CD14-positive monocyte (primary cell): ENCODE data around the gene LRP1B. TPM values are rescaled to one million over a fixed set of nuclear protein-coding genes. Genes with fewer than 3 reads are reported as not detected.

Source experiments
- DNase-seq, 3 donors: peaks; one replicate each; pipeline ENCODE4 v3.0.0-alpha.2; 2011 to 2022
- H2AFZ ChIP-seq: 2 replicates; pipeline ENCODE4 v1.6.0; 2012; ENCODE audit warnings: mild to moderate bottlenecking, low read depth, low read length, inconsistent platforms; ENCODE audit not compliant: insufficient read depth, poor library complexity, severe bottlenecking
- H3K27ac ChIP-seq, 2 donors: 1 replicate in 1 of 2; 2 replicates in 1 of 2; pipeline ENCODE4 v1.5.1; 2012 to 2013; ENCODE audit warnings: low read length in 2 of 2, control low read depth in 1 of 2, inconsistent platforms in 1 of 2, low read depth in 1 of 2, mild to moderate bottlenecking in 1 of 2
- H3K27me3 ChIP-seq, 2 donors: one replicate each; pipeline versions ENCODE4 v1.6.0 to v1.6.1; 2011 to 2013; ENCODE audit warnings: low read length in 2 of 2; ENCODE audit not compliant: control insufficient read depth in 2 of 2, insufficient read depth in 2 of 2
- H3K36me3 ChIP-seq, 2 donors: replicated peaks in 1 of 2; 1 replicate in 1 of 2; 2 replicates in 1 of 2; pipeline versions ENCODE4 v1.5.1 to v1.6.1; 2012 to 2013; ENCODE audit warnings: low read length in 2 of 2, control low read depth in 1 of 2, inconsistent platforms in 1 of 2, mild to moderate bottlenecking in 1 of 2; ENCODE audit not compliant: insufficient read depth in 2 of 2, control insufficient read depth in 1 of 2
- H3K4me1 ChIP-seq, 2 donors: 1 replicate in 1 of 2; 2 replicates in 1 of 2; pipeline versions ENCODE4 v1.5.1 to v1.6.1; 2012 to 2013; ENCODE audit warnings: low read length in 2 of 2, control low read depth in 1 of 2, inconsistent platforms in 1 of 2, mild to moderate bottlenecking in 1 of 2, moderate library complexity in 1 of 2; ENCODE audit not compliant: insufficient read depth in 2 of 2, control insufficient read depth in 1 of 2
- H3K4me2 ChIP-seq: replicated peaks from 2 replicates; pipeline ENCODE3; 2012; ENCODE audit warnings: low read length, moderate library complexity, mild to moderate bottlenecking; ENCODE audit not compliant: poor library complexity, severe bottlenecking; ENCODE audit errors: extremely low read depth
- H3K4me3 ChIP-seq, 3 experiments: fragments of 200-600 bp in 1 of 3; sonication (generic) in 1 of 3; replicated peaks in 1 of 3; 1 replicate in 2 of 3; 2 replicates in 1 of 3; pipeline ENCODE4 v1.5.1; 2011 to 2013; ENCODE audit warnings: low read length in 3 of 3, mild to moderate bottlenecking in 3 of 3, control low read depth in 2 of 3, low read depth in 2 of 3, inconsistent platforms in 1 of 3, moderate library complexity in 1 of 3
- H3K79me2 ChIP-seq: 2 replicates; pipeline ENCODE4 v1.6.0; 2012; ENCODE audit warnings: mild to moderate bottlenecking, control low read depth, inconsistent platforms, low read length, moderate library complexity; ENCODE audit not compliant: insufficient read depth
- H3K9ac ChIP-seq: 2 replicates; pipeline ENCODE4 v1.6.0; 2017; ENCODE audit warnings: low read length, mild to moderate bottlenecking; ENCODE audit not compliant: insufficient read depth, poor library complexity, severe bottlenecking
- H3K9me3 ChIP-seq, 2 donors: replicated peaks in 1 of 2; 1 replicate in 1 of 2; 2 replicates in 1 of 2; pipeline versions ENCODE4 v1.5.1 to v1.6.1; 2012 to 2013; ENCODE audit warnings: low read length in 2 of 2, control low read depth in 1 of 2; ENCODE audit not compliant: control insufficient read depth in 1 of 2, insufficient read depth in 1 of 2
- H4K20me1 ChIP-seq: 2 replicates; pipeline ENCODE4 v1.6.0; 2012; ENCODE audit warnings: mild to moderate bottlenecking, low read length, control low read depth, moderate library complexity; ENCODE audit not compliant: insufficient read depth
- H3K27ac Mint-ChIP-seq, 7 donors: one replicate each; pipeline ENCODE4 v1.8.0; 2020; ENCODE audit warnings: mild to moderate bottlenecking in 7 of 7, mixed read lengths in 7 of 7, moderate library complexity in 6 of 7, inconsistent platforms in 2 of 7
- H3K27me3 Mint-ChIP-seq, 3 donors: one replicate each; pipeline ENCODE4 v1.8.0; 2021 to 2022; ENCODE audit warnings: low read depth in 3 of 3, mild to moderate bottlenecking in 3 of 3, mixed read lengths in 3 of 3, moderate library complexity in 3 of 3, inconsistent platforms in 1 of 3
- H3K36me3 Mint-ChIP-seq, 2 donors: one replicate each; pipeline ENCODE4 v1.8.0; 2020; ENCODE audit warnings: mixed read lengths in 2 of 2, inconsistent platforms in 1 of 2, mild to moderate bottlenecking in 1 of 2
- H3K4me1 Mint-ChIP-seq: one replicate; pipeline ENCODE4 v1.8.0; 2020; ENCODE audit warnings: mild to moderate bottlenecking, mixed read lengths
- H3K4me3 Mint-ChIP-seq, 2 donors: one replicate each; pipeline ENCODE4 v1.8.0; 2020; ENCODE audit warnings: mild to moderate bottlenecking in 2 of 2, mixed read lengths in 2 of 2, moderate library complexity in 1 of 2
- H3K9me3 Mint-ChIP-seq, 7 donors: one replicate each; pipeline ENCODE4 v1.8.0; 2020 to 2022; ENCODE audit warnings: mixed read lengths in 7 of 7, mild to moderate bottlenecking in 6 of 7, moderate library complexity in 6 of 7, inconsistent platforms in 2 of 7
- CTCF ChIP-seq: fragments of 200-600 bp; IDR thresholded peaks from one replicate; pipeline ENCODE4 v1.8.0; 2022; ENCODE audit warnings: antibody characterized with exemption, mild to moderate bottlenecking
- WGBS: methylation state at CpG from one replicate; pipeline ENCODE4 v1.1.5; 2013; ENCODE audit warnings: missing lambda C conversion rate; ENCODE audit not compliant: insufficient coverage; 5-methylcytosine and 5-hydroxymethylcytosine counted together
- intact Hi-C, 2 donors: fragments of 100-400 bp; cut with micrococcal nuclease; formaldehyde crosslinking; loops; one replicate each; pipeline versions ENCODE4 v1.15.0 to v1.15.1; 2023
- polyA plus RNA-seq, 3 donors: library from polyadenylated mRNA; depleted of rRNA in 1 of 3; unstranded in 2 of 3; stranded (reverse) in 1 of 3; fragments of 300-500 nt in 2 of 3; fragments of >200 nt in 1 of 3; fragmentation: Illumina TruSeq in 2 of 3; gene quantifications; 1 replicate in 2 of 3; 2 replicates in 1 of 3; pipeline ENCODE4 v1.2.3, GENCODE V29; 2012 to 2021

Gene LRP1B
- polyA plus RNA-seq, 3 donors: not detected

GRCh38 chr2:140641163-140641562, 1489.7 kb downstream of the LRP1B start:
- Histone ChIP-seq H3K9ac (no peak overlapping the region), H3K4me2 (no peak overlapping the region), H2AFZ (no peak overlapping the region), H3K36me3 (no peaks in the 10 kb centered on the region), H3K4me3 (no peak overlapping the region), H3K27me3 (no peaks in the 10 kb centered on the region), H3K79me2 (no peaks in the 10 kb centered on the region), H3K27ac (no peak overlapping the region), H3K4me1 (no peaks in the 10 kb centered on the region), H3K9me3 (peaks cover 0 to 4% of the 10 kb centered on the region in 2 donors), H4K20me1 (no peaks in the 10 kb centered on the region)
- intact Hi-C loops: no loop called here
- Mint-ChIP-seq H3K27ac (no peak overlapping the region), H3K4me3 (no peak overlapping the region), H3K9me3 (peaks cover 2 to 13% (median 4%) of the 10 kb centered on the region in 7 donors), H3K27me3 (peaks cover 0 to 1% (median 0%) of the 10 kb centered on the region in 3 donors), H3K4me1 (no peaks in the 10 kb centered on the region), H3K36me3 (no peaks in the 10 kb centered on the region)
- TF ChIP-seq CTCF: no peak
- no CpG with 5 or more reads among the region's 1 CpG for WGBS
- DNase-seq: no peak

DNA sequence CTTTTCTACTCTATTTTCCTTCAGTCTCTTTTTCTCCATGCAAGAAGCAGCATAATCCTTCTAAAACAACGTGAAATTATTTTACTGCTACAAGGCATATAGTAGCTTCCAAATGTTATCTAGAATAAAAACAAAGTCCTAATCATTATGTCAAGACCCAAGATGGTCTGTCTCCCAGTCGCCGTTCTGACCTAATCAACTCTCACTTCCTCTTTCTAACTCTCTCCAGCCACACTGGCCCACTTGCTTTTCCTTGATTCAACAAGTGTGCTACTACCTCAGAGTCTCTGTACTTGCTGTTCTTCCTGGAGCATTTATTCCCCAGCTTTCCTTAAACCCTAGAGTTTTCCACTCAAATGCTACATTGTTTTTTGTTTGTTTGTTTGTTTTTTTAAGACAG, 1491.2 kb downstream of the LRP1B start:
- TF ChIP-seq CTCF: no peak
- Histone ChIP-seq H3K36me3 (no peaks in the 10 kb centered on the region), H3K27me3 (no peaks in the 10 kb centered on the region), H3K4me1 (no peaks in the 10 kb centered on the region), H3K27ac (no peak overlapping the region), H2AFZ (no peak overlapping the region), H3K79me2 (no peaks in the 10 kb centered on the region), H3K4me3 (no peak overlapping the region), H3K4me2 (no peak overlapping the region), H3K9me3 (peaks cover 0 to 4% of the 10 kb centered on the region in 2 donors), H4K20me1 (no peaks in the 10 kb centered on the region), H3K9ac (no peak overlapping the region)
- H3K36me3 Mint-ChIP-seq: no peaks in the 10 kb centered on the region
- H3K27me3 Mint-ChIP-seq: peaks cover 0 to 1% (median 0%) of the 10 kb centered on the region in 3 donors
- intact Hi-C loops: no loop called here
- no peak overlapping the region for H3K27ac Mint-ChIP-seq
- H3K4me3 Mint-ChIP-seq: no peak overlapping the region
- H3K4me1 Mint-ChIP-seq: no peaks in the 10 kb centered on the region
- 58% methylated on average over 3 of the region's 3 CpGs for WGBS
- no peak for DNase-seq
- peaks cover 2 to 9% (median 4%) of the 10 kb centered on the region in 7 donors for H3K9me3 Mint-ChIP-seq
